ENCODE data around the gene CAMK4.

The CAMK4 gene

DNA sequence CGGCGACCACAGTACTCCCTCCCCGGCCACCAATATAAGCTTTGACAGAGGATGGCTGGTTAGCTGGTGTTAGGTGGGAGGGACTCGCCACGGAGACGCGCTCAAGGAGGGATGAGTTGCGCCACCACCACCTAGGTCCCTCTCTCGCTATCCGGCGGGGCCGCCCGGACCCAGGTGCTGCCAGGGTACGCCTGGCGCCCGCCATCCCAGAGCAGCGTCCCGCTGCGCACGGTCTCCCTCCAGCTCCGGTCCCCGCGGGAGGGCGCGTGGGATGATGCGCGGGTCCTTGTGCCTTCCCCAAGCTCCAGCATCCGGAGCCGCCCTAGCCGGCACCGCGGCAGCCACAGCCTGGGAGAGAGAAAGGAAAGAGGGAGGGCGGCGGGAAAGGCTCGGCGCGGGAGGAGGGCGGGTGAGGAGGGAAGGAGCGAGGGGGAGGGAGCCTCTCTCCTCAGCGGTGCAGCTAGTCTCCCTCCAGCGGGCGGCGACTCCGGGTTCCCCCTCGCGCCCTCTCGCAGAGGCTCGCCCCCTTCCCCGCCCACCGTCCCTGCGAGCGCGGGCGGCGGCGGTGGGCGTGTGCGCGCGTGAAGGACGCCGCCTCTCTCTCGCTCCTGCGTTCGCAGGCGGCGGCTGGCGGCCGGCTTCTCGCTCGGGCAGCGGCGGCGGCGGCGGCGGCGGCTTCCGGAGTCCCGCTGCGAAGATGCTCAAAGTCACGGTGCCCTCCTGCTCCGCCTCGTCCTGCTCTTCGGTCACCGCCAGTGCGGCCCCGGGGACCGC, at the start of gene CAMK4:
Gene CAMK4 (plus strand): TSS at position 598 of the 774 bp plus-strand sequence. CDS start 100 bp downstream, at position 698.
- DNase-seq = peak; percentile 61 to 80

DNA sequence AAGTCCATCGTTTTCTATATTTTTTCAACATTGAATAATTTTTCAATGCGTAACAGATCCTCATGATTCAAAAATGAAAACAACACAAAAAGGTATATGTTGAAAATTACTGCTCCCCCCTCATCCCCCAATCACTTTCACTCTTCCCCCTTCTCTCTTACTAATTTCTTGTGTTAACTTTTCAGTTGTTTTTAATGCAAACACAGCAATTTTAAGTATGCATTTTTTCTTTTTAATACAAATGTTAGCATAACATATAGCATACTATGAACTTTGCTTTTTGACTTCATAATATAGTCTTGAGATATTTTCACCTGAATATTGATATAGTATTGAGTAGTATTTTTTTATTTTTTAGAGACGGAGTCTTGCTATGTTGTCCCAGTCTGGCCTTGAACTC, 41.1 kb upstream of the CAMK4 start:
- no peak for DNase-seq

GRCh38 chr5:111187079-111187478, 37.1 kb upstream of the CAMK4 start:
- DNase-seq = no peak

DNA sequence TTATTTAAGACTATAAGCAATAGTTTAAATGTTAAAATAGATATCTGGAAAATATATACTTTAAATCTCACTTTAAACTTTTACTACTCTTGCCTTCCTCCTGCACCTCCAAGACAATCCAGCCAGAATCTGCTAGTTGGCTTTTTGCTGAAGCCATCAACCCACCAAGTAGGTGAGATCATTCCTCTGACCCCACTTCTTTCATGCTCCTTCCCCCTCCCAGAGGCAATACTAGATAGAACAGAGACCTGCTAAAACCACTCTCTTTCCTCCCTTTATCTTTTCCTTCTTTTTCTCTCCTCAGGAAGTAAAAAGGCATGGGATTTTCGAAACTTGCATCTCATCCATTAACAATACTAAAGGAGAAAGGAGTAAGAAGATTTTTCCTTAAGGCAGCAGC, 30.1 kb upstream of the CAMK4 start:
- DNase-seq = no peak

- DNase-seq = no peak
Measured at GRCh38 chr5:111194925-111195324, 29.3 kb upstream of the CAMK4 start.

GRCh38 chr5:111197523-111197922, 26.7 kb upstream of the CAMK4 start:
- DNase-seq = no peak

GRCh38 chr5:111198281-111198966, 25.8 kb upstream of the CAMK4 start:
- DNase-seq = no peak

DNA sequence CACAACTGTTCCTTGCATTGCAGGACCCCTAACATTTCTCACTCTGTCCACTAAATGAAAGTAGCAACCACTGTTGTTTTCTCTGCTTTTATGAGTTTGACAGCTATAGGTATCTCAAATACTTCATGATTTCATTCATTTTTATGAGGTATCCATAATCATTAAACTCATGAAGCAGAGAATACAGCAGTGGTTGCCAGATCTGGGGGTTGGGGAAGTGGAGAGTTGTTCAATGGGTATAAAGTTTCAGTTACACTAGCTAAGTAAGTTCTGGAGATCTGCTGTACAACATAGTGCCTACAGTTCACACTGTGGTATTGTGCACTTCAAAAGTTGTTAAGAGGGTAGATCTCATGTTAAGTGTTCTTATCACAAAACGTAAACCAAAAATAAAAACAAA, 23.4 kb upstream of the CAMK4 start:
- no peak for DNase-seq

DNA sequence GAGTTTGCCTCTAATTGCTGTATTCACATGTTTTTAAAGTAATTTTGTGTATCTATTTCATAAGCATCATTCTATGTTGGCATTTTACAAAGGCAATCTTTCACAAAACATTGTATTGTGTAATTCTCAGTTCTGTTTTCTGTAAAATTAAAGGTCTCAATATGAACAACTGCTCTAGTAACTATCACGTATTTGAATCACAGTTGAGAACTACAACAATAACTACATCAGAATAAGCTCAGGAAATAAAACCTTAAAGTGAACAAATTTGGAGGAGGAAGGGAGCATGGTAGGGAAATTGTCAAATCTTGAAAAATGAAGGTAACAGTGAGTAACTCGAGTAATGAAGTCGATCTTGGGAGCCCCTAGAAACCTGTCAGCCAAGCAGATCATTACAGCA, 22.5 kb upstream of the CAMK4 start:
- no peak for DNase-seq

- no peak for DNase-seq
Measured at GRCh38 chr5:111211341-111211740, 12.8 kb upstream of the CAMK4 start.

- no peak for DNase-seq
Measured at GRCh38 chr5:111214052-111214742, 10.0 kb upstream of the CAMK4 start.

- no peak for DNase-seq
Measured at GRCh38 chr5:111215971-111216370, 8.2 kb upstream of the CAMK4 start.

- DNase-seq = no peak
Measured at GRCh38 chr5:111221139-111221538, 3.0 kb upstream of the CAMK4 start.

DNA sequence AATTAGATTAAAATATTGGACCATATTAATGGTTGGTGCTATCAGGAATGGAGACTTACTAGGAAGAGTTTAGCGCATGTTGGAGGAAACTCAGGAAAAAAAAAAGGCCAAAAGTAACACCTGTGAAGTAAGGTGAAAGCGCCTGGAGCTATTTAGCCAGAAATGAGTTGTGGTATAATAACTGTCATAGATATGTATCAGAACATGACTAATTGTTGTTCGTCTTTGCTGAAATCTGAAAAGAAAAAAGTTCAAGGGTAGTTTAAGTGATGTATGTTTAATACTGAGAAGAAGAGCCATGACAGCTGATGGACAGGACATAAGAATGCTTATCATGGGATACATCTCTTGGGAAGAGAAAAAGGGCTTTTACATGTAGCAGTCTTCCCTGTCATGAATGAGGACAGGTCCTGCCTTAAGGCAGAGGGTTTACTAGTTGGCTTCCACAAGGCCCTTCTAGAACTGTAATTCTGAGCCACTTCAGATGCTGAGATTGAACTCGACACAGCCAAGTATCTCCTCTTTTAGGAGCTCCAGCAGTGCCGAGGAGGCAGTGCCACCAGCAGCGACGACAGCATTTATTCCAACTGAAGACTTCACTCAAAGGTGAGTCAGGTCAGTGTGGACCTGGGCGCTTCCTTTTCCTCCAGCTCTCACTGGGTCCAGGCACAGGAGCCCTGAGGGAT, 940 bp upstream of the CAMK4 start:
- no peak for DNase-seq

DNA sequence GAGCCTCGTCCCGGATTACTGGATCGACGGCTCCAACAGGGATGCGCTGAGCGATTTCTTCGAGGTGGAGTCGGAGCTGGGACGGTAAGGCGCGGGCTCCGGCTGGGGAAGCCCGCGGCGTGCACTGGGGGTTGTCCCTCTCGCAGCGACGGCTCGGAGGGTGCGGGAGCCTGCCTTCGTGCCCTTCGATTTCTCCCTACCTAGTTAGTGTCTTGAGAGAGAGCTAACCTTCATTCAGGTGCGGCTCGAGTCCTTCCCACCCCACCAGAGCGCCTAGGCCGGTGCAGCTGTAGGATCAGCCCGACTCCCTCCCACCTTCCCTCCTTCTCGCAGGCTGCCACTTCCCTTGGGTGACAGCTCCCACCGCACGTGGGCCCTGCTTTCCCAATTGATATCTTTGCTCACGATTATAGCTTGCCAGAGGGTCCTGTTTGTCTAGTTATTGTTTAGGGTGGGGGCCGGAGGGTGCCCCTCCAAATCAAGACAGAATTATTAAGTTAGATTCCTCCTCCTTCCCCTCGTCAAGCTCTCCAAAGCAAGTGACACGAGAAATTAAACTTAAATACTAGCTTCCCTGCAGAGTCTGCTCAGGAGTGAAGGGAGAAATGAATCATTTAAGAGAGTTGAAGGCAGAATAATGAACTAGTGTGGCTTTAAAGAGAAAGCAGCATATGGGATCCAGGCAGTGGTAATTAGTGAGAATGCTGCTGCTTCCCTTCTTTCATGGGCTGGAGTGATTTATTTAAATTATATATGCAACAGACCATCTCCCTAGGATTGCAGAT, 569 bp downstream of the CAMK4 start:
- peak in 1 of 2 experiments; percentile 36 for DNase-seq

- no peak for DNase-seq
Measured at GRCh38 chr5:111225926-111226325, 1.7 kb downstream of the CAMK4 start.

DNA sequence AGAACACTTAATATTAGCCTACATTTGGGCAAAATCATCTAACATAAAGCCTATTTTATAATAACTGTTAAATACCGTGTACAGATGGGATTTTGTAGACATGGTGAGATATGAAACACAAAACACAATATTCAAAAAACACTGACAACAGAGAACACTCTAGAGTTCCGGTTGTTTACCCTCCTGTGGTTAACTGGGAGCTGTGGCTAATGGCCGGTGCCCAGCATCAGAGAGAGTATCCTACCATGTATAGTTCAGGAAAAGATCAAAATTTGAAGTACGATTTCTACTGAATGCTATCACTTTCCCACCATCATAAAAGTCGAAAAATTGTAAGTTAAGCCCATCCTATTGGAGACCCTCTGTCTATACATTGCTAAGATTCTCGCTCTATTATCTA, 2.4 kb downstream of the CAMK4 start:
- DNase-seq = no peak

DNA sequence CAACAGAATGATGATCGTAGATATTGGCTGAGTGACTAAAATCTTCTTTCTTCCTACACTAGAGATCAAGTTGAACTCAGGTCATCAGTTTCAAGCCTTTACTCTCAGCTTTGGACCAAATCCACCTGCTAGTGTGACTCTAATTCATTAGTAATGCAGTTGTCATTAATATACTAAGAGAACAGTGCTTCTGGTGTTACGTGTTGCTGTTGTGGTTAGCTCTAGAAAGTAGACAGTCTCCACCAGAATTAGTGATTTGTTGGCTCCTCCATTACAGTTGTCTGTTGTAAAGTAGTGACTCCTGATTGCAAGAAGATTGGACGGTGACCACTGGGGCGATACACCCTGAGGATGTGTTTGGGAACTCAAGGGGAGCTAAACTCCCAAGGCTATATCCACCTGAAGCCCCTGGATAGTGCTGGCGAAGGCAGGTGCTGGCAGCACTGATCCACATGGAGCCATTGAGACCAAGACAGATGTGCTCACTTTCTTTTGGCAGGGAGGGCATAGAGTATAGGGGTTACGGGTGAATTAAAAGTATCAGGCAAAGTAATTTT, 3.1 kb downstream of the CAMK4 start:
- no peak for DNase-seq

DNA sequence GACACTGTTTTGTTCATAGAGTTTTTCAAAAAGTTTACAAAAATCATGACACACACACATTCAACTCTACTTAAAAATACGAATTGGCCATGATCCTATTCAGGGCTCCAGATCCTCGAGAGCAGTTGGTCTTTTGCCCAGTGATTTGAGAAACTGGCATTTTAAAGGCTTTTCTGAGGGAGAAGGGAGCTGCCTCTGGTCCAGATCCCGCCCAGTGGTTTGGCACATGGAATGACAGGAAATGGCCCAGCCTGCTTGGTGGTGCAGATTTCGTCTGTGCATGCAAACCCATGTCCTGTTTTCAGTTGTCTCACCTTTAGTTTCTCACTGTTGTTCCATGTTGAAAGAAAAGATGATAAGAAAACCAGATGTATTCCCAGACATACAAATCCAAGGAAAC, 3.6 kb downstream of the CAMK4 start:
- DNase-seq = no peak

DNA sequence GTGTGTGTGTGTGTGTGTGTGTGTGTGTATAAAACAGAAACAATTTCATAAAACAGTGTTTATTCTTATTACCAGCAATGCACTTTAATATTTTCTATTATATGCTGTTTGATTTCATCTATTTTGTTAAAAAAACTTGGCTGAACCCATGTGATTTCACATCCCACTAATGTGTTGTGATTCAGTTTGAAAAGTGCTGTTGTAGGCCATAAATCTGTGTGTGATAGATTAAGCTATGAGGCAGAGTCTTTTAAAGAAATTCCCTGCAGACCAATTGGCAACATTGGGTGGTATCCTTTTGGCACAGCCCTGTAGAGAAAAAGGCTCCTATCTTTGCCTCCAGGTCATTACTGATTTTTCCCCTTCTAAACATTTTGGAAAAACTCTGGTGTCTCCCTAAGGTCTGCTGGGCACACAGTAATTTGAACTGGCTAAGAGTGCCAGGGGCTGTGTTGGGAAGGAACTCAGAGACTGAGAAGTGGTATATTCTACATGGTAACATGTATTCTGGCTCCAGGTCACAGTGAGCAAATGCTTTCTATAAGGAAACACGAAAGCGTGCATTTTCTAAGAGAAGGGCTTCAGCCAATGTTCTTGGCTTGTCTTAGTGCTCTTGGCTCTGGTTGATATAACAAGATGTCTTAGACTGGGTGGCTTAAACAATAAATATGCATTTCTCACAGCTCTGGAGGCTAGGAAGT, 4.5 kb downstream of the CAMK4 start:
- DNase-seq = no peak

- no peak for DNase-seq
Measured at GRCh38 chr5:111229221-111229835, 5.1 kb downstream of the CAMK4 start.

Measured in stimulated activated CD4-positive, alpha-beta T cell treated with anti-CD3 and anti-CD28 coated beads, Interleukin-4, amount 100 ng/mL, for 4 hours (primary cell).